ENCODE measurements around the gene NUP93.

NUP93 gene

DNA sequence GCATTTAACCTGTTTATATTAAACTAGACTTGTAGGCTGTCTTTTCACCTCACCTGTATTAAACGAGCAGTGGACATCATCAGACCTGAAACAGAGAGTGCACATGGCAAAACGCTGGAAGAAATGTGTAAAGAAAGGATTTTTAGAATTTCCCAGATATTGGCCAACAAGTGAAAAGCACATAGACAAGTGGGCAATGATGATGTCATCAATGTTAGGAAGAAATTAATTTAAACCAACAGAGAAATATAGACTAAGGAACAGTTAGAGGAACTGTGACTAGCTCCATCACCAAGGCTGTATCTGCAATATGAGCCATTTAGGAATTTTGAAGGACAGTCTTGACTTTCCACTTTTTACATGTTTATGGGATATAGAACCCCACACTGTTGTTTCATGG, 67.9 kb downstream of the NUP93 start:
- CTCF ChIA-PET: interaction anchor here (0.7 to 0.9 kb wide), 2 partner anchors 12 to 283 kb away, joined by 3 read pairs; no protein-coding TSS in a partner anchor
- no peak overlapping the region for H3K4me3 ChIP-seq (ENCODE audit: low read depth, low read length)
- POLR2A ChIA-PET: no interaction called here

GRCh38 chr16:56798955-56799354, 69.0 kb downstream of the NUP93 start:
- POLR2A ChIA-PET: no interaction called here
- Histone ChIP-seq H3K27ac (ENCODE audit: extremely low read depth, low read depth, low read length) (no peak overlapping the region), H3K4me3 (ENCODE audit: low read depth, low read length) (no peak overlapping the region), H3K36me3 (ENCODE audit: control insufficient read depth in 2 of 2, insufficient read depth in 1 of 2, low read length in 2 of 2) (no peaks in the 10 kb centered on the region; a peak in 1 of 3 replicates), H3K4me1 (ENCODE audit: control insufficient read depth, insufficient read depth, low read length) (no peaks in the 10 kb centered on the region), H3K9me3 (ENCODE audit: control insufficient read depth, insufficient read depth, low read depth, low read length) (no peaks in the 10 kb centered on the region)
- CTCF ChIA-PET: interaction anchor here (0.7 kb wide), 1 partner anchor 605 kb away, joined by 3 read pairs; no protein-coding TSS in a partner anchor
- TF ChIP-seq ZNF221 (tag by site-specific recombination; IDR thresholded peaks at IDR 0.05; ENCODE audit: borderline replicate concordance): no peak
- TF ChIP-seq ZNF37A (tag by site-specific recombination; IDR thresholded peaks at IDR 0.05): no peak
- TF ChIP-seq ZBTB48 (tag by site-specific recombination; IDR thresholded peaks at IDR 0.05): no peak
- no peak for TF ChIP-seq IKZF3 (tag by site-specific recombination; IDR thresholded peaks at IDR 0.05)
- no peak for TF ChIP-seq ZNF658 (tag by site-specific recombination; IDR thresholded peaks at IDR 0.05)
- TF ChIP-seq ZBTB21 (tag by site-specific recombination; IDR thresholded peaks at IDR 0.05): no peak
- TF ChIP-seq PRDM2 (tag by site-specific recombination; IDR thresholded peaks at IDR 0.05; ENCODE audit: borderline replicate concordance): no peak
- no peak for TF ChIP-seq ZBTB1 (tag by site-specific recombination; IDR thresholded peaks at IDR 0.05)
- TF ChIP-seq ZNF112 (tag by site-specific recombination; IDR thresholded peaks at IDR 0.05): no peak
- TF ChIP-seq, protein P1, sequence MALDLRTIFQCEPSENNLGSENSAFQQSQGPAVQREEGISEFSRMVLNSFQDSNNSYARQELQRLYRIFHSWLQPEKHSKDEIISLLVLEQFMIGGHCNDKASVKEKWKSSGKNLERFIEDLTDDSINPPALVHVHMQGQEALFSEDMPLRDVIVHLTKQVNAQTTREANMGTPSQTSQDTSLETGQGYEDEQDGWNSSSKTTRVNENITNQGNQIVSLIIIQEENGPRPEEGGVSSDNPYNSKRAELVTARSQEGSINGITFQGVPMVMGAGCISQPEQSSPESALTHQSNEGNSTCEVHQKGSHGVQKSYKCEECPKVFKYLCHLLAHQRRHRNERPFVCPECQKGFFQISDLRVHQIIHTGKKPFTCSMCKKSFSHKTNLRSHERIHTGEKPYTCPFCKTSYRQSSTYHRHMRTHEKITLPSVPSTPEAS (tag by site-specific recombination; IDR thresholded peaks at IDR 0.05): no peak
- no peak for TF ChIP-seq ZNF510 (tag by site-specific recombination; IDR thresholded peaks at IDR 0.05; ENCODE audit: insufficient replicate concordance)
- TF ChIP-seq, protein P2, sequence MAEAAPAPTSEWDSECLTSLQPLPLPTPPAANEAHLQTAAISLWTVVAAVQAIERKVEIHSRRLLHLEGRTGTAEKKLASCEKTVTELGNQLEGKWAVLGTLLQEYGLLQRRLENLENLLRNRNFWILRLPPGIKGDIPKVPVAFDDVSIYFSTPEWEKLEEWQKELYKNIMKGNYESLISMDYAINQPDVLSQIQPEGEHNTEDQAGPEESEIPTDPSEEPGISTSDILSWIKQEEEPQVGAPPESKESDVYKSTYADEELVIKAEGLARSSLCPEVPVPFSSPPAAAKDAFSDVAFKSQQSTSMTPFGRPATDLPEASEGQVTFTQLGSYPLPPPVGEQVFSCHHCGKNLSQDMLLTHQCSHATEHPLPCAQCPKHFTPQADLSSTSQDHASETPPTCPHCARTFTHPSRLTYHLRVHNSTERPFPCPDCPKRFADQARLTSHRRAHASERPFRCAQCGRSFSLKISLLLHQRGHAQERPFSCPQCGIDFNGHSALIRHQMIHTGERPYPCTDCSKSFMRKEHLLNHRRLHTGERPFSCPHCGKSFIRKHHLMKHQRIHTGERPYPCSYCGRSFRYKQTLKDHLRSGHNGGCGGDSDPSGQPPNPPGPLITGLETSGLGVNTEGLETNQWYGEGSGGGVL (tag by site-specific recombination; IDR thresholded peaks at IDR 0.05): no peak

More for the DNA sequence above, 67.9 kb downstream of the NUP93 start:
- H3K36me3 ChIP-seq (ENCODE audit: control insufficient read depth in 2 of 2, insufficient read depth in 1 of 2, low read length in 2 of 2): no peaks in the 10 kb centered on the region; a peak in 1 of 3 replicates
- no peak overlapping the region for H3K27ac ChIP-seq (ENCODE audit: extremely low read depth, low read depth, low read length)
- no peak for TF ChIP-seq YY1 (tag by site-specific recombination; IDR thresholded peaks at IDR 0.05)
- TF ChIP-seq ATF2 (tag by site-specific recombination; IDR thresholded peaks at IDR 0.05; ENCODE audit: low read depth): peak; percentile 85
- TF ChIP-seq, protein P3, sequence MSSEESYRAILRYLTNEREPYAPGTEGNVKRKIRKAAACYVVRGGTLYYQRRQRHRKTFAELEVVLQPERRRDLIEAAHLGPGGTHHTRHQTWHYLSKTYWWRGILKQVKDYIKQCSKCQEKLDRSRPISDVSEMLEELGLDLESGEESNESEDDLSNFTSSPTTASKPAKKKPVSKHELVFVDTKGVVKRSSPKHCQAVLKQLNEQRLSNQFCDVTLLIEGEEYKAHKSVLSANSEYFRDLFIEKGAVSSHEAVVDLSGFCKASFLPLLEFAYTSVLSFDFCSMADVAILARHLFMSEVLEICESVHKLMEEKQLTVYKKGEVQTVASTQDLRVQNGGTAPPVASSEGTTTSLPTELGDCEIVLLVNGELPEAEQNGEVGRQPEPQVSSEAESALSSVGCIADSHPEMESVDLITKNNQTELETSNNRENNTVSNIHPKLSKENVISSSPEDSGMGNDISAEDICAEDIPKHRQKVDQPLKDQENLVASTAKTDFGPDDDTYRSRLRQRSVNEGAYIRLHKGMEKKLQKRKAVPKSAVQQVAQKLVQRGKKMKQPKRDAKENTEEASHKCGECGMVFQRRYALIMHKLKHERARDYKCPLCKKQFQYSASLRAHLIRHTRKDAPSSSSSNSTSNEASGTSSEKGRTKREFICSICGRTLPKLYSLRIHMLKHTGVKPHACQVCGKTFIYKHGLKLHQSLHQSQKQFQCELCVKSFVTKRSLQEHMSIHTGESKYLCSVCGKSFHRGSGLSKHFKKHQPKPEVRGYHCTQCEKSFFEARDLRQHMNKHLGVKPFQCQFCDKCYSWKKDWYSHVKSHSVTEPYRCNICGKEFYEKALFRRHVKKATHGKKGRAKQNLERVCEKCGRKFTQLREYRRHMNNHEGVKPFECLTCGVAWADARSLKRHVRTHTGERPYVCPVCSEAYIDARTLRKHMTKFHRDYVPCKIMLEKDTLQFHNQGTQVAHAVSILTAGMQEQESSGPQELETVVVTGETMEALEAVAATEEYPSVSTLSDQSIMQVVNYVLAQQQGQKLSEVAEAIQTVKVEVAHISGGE (tag by site-specific recombination; conservative IDR thresholded peaks at IDR 0.05; ENCODE audit: low read depth): no peak
- TF ChIP-seq WT1 (tag by site-specific recombination; IDR thresholded peaks at IDR 0.05): no peak
- no peak for TF ChIP-seq ZNF488 (tag by site-specific recombination; IDR thresholded peaks at IDR 0.05)
- TF ChIP-seq OVOL3 (tag by site-specific recombination; IDR thresholded peaks at IDR 0.05): no peak
- 0 out of 2 replicates have a peak, but pooled peaks cover 2% of the 10 kb centered on the region for H3K4me1 ChIP-seq (ENCODE audit: control insufficient read depth, insufficient read depth, low read length)
- H3K9me3 ChIP-seq (ENCODE audit: control insufficient read depth, insufficient read depth, low read depth, low read length): no peaks in the 10 kb centered on the region

Data from HEK293 (cell line).